Pancreas (tissue), 10 donors: ENCODE data around the gene COMMD8. TPM values are rescaled to one million over a fixed set of nuclear protein-coding genes. Genes with fewer than 3 reads are reported as not detected.

ENCODE experiments used
- ATAC-seq, 4 donors: fragments of 200-7000 bp; cut with Tn5 transposase; one replicate each; pipeline versions ENCODE4 v1.8.0 to v1.9.1; 2020; ENCODE audit warnings: mild to moderate bottlenecking in 4 of 4, moderate library complexity in 4 of 4
- DNase-seq, 6 donors: peaks; one replicate each; pipeline ENCODE4 v3.0.0-alpha.2; 2020
- FAIRE-seq: peaks from 2 replicates; lab custom pipeline; 2012; peaks lifted over from hg19 to GRCh38; lab: Jason Lieb, UNC
- H3K27ac ChIP-seq, 4 donors: fragments of 200-600 bp; sonication (generic); 1 replicate in 3 of 4; 2 replicates in 1 of 4; pipeline versions ENCODE4 v1.5.0 to v1.8.0; 2020
- H3K27me3 ChIP-seq, 4 donors: fragments of 200-600 bp; one replicate each; pipeline ENCODE4 v1.8.0; 2021
- H3K36me3 ChIP-seq, 3 donors: fragments of 200-600 bp; sonication (generic) in 1 of 3; one replicate each; pipeline versions ENCODE4 v1.5.0 to v1.8.0; 2020 to 2021
- H3K4me1 ChIP-seq, 3 donors: fragments of 200-600 bp; one replicate each; pipeline ENCODE4 v1.8.0; 2021
- H3K4me3 ChIP-seq, 4 donors: fragments of 200-600 bp; sonication (generic) in 2 of 4; one replicate each; pipeline versions ENCODE4 v1.5.0 to v1.8.0; 2020 to 2021
- H3K9me3 ChIP-seq, 4 donors: fragments of 200-600 bp; one replicate each; pipeline ENCODE4 v1.8.0; 2021
- CTCF ChIP-seq, 4 donors: fragments of 200-600 bp; sonication (generic) in 3 of 4; IDR thresholded peaks; one replicate each; pipeline versions ENCODE4 v1.5.0 to v1.8.0; 2021; ENCODE audit warnings: antibody characterized with exemption in 4 of 4
- WGBS, 2 donors: extraction: QIAGEN DNeasy Blood & Tissue Kit; methylation state at CpG; one replicate each; pipeline ENCODE4 v1.1.7; 2013; 5-methylcytosine and 5-hydroxymethylcytosine counted together
- intact Hi-C, 3 donors: fragments of 100-400 bp; cut with DNase I; formaldehyde crosslinking; loops; one replicate each; pipeline versions ENCODE4 v1.11.1 to v1.14.2; 2022
- polyA plus RNA-seq, 2 donors: library from polyadenylated mRNA; stranded (reverse); fragments of 200-250 nt; gene quantifications; one replicate each; pipeline ENCODE4 v1.2.3, GENCODE V29; 2013
- total RNA-seq, 6 donors: library from RNA; stranded (reverse); fragmentation: NEBNext Ultra II Directional in 4 of 6; extraction: Animal tissue kit (Norgen Biotek cat#: 25700) in 4 of 6; gene quantifications; one replicate each; pipeline versions ENCODE4 v1.2.1 to v1.2.4, GENCODE V29; 2021 to 2023
- donor health status: healthy with polysubstance abuse.
- donor health status: DM: no; HTN: no; CAD: no; lungs with moderate emphysema.
- donor health status: DM: no; HTN: no; CAD: no.
- donor health status: control.
- donor health status: control.
- donor health status: Bipolar disorder and iron deficiency.
- donor health status: DM: yes; HTN: yes; CAD: no.
- donor health status: DM: no; HTN: no; CAD: no.
- donor health status: DM: no; HTN: no; CAD: no.
- donor health status: DM: yes; HTN: yes; CAD: no.

Gene COMMD8
- total and polyA plus RNA-seq, 8 donors, result 4.2 to 9.5 (median 6.6) TPM

DNA sequence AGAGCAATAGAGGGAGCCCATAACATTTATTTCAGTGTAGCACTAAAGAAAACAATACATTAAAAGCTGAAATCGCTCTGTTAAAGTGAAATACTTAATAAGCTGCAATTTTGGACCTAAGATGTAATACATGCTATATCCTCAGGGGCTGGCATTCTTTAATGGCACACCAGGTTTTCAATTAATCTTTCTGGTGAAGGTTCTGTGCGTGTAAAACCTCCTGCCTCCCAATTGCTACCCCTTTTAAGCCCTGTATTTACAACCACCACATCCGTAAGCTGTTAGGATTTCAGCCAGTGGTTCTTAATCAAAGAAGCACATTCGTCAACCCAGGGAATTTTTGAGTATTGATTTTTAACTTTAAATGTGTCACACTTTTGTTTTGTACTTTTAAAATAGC is 7.6 kb upstream of the COMMD8 start:
- Histone ChIP-seq H3K27ac (peak overlapping the region in 2 of 4 donors; percentile 3 to 38), H3K4me1 (no peaks in the 10 kb centered on the region), H3K9me3 (no peaks in the 10 kb centered on the region), H3K36me3 (no peaks in the 10 kb centered on the region), H3K4me3 (no peak overlapping the region), H3K27me3 (no peaks in the 10 kb centered on the region)
- WGBS, 2 donors, result 34 to 36% methylated on average over 4 of the region's 4 CpGs
- ATAC-seq (peak in 3 of 4 donors; percentile 56 to 86 (median 73)), FAIRE-seq (no peak), DNase-seq (no peak)
- no peak for TF ChIP-seq CTCF (IDR thresholded peaks at IDR 0.05)
- intact Hi-C loops, result no loop called here

DNA sequence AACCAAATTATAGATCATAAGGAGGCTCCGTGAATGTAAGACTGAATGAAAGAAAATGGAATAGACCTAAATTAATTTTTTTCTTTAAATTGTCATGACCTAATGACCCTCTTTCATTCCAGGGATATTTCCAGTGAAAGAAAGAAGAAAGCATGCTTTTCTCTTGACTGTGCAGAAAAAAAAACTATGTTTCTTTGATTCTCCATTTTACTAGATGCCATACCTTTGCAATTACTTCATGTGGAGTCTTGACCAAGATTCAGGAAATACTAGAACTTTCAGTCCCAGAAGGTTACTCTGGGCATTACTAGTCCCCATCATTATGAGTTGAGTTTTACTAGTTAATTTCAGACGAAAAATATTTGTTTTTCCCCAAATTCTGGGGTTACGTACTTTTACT is 6.4 kb upstream of the COMMD8 start:
- Histone ChIP-seq H3K27ac (no peak overlapping the region), H3K4me3 (no peak overlapping the region), H3K36me3 (no peaks in the 10 kb centered on the region), H3K9me3 (no peaks in the 10 kb centered on the region), H3K4me1 (no peaks in the 10 kb centered on the region), H3K27me3 (no peaks in the 10 kb centered on the region)
- no peak for TF ChIP-seq CTCF (IDR thresholded peaks at IDR 0.05)
- ATAC-seq (no peak), FAIRE-seq (no peak), DNase-seq (no peak)
- WGBS, 2 donors, result 66 to 70% methylated on average over 3 of the region's 3 CpGs
- intact Hi-C loops, result no loop called here

- H3K36me3 ChIP-seq, result no peaks in the 10 kb centered on the region
- TF ChIP-seq CTCF (IDR thresholded peaks at IDR 0.05), result no peak
- no peaks in the 10 kb centered on the region for H3K27me3 ChIP-seq
- 57 to 68% methylated on average over 6 of the region's 6 CpGs for WGBS, 2 donors
- H3K27ac ChIP-seq, result no peak overlapping the region
- intact Hi-C loops, result no loop called here
- no peak overlapping the region for H3K4me3 ChIP-seq
- no peaks in the 10 kb centered on the region for H3K4me1 ChIP-seq
- no peak for FAIRE-seq
- ATAC-seq, result peak in 1 of 4 donors; percentile 21
- DNase-seq, result no peak
- no peaks in the 10 kb centered on the region for H3K9me3 ChIP-seq
Measured at GRCh38 chr4:47468706-47469365, 5.3 kb upstream of the COMMD8 start.

DNA sequence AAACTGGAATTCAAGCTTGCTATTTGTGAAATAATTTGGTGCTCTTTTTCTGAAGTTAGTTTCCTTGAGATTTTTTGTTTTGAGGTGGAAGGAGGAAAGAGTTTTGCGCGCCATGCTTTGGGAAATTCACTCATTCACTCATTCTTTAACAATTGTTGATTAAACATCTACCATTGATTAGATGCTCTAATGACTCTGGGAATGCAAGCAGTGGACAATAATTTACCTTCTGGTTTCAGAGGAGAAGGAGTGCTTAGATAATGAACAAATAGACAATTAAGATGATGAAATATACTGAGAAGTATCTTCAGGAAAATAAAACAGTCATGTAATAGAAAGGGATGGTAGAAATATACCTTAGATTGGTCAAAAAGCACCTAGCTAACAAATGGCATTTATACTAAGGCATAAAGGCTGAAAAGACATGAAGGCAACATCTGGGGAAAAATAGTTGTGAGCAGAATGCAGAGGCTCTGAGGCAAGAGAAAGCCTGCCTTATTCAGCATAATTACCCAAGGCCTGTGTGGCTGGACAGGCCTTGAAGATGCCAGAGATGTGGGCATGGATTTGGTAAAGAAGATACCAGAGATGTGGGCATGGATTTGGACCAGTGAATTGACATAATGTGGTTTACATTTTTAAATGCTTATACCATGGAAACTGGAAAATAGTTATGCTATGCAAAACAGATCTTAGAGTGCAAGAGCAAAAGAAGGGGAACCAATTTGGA is 2.7 kb upstream of the COMMD8 start:
- ATAC-seq (no peak), FAIRE-seq (no peak), DNase-seq (no peak)
- Histone ChIP-seq H3K9me3 (no peaks in the 10 kb centered on the region), H3K4me1 (peaks cover 0 to 6% (median 2%) of the 10 kb centered on the region in 3 donors), H3K36me3 (no peaks in the 10 kb centered on the region), H3K4me3 (no peak overlapping the region), H3K27me3 (no peaks in the 10 kb centered on the region), H3K27ac (no peak overlapping the region)
- WGBS, 2 donors, result 19 to 27% methylated on average over 2 of the region's 2 CpGs
- TF ChIP-seq CTCF (IDR thresholded peaks at IDR 0.05), result no peak
- intact Hi-C loops, result no loop called here

DNA sequence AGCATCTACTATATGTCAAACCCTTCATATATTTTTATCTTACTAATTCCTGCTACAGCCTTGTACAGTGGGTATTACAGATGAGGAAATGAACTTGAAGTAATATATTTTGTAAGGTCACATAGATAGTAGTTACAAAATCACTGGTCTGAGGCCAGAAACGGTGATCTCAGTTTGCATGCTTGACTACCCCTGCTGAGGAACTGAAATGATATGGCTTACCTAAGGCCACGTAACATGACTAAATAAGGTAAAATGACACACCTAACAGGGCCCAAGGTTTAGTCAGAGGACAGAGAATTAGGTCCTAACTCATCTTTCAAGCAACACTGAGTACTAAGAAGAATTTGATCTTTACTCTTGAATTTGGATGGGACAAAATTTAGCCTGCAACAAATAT is 1.5 kb upstream of the COMMD8 start:
- Histone ChIP-seq H3K9me3 (no peaks in the 10 kb centered on the region), H3K27me3 (no peaks in the 10 kb centered on the region), H3K27ac (no peak overlapping the region), H3K36me3 (no peaks in the 10 kb centered on the region), H3K4me1 (peaks cover 0 to 6% (median 2%) of the 10 kb centered on the region in 3 donors), H3K4me3 (no peak overlapping the region)
- FAIRE-seq, result no peak
- DNase-seq, result no peak
- 63 to 65% methylated on average over 2 of the region's 2 CpGs for WGBS, 2 donors
- intact Hi-C loops, result no loop called here
- ATAC-seq, result no peak
- no peak for TF ChIP-seq CTCF (IDR thresholded peaks at IDR 0.05)
